Erythroblast (primary cell): Measurements from ENCODE around the gene DOK5.

Experiments
- GATA1 ChIP-seq: IDR thresholded peaks from 2 replicates; pipeline ENCODE4 v1.6.1; 2011; ENCODE audit warnings: low read depth, mild to moderate bottlenecking, control low read depth, low read length, moderate library complexity
- POLR2A ChIP-seq: IDR thresholded peaks from 2 replicates; pipeline ENCODE4 v1.6.1; 2011; ENCODE audit warnings: mild to moderate bottlenecking, low read length

- no peak for TF ChIP-seq POLR2A
- TF ChIP-seq GATA1: no peak
These were observed 19.1 kb downstream of the DOK5 start for GRCh38 chr20:54494303-54495006.
